ENCODE measurements around the gene NOM1. TPM values are rescaled to one million over a fixed set of nuclear protein-coding genes. Genes with fewer than 3 reads are reported as not detected.

NOM1 gene
- total RNA-seq, 2 donors from 2014 or later, result 12.7 to 21.4 TPM

DNA sequence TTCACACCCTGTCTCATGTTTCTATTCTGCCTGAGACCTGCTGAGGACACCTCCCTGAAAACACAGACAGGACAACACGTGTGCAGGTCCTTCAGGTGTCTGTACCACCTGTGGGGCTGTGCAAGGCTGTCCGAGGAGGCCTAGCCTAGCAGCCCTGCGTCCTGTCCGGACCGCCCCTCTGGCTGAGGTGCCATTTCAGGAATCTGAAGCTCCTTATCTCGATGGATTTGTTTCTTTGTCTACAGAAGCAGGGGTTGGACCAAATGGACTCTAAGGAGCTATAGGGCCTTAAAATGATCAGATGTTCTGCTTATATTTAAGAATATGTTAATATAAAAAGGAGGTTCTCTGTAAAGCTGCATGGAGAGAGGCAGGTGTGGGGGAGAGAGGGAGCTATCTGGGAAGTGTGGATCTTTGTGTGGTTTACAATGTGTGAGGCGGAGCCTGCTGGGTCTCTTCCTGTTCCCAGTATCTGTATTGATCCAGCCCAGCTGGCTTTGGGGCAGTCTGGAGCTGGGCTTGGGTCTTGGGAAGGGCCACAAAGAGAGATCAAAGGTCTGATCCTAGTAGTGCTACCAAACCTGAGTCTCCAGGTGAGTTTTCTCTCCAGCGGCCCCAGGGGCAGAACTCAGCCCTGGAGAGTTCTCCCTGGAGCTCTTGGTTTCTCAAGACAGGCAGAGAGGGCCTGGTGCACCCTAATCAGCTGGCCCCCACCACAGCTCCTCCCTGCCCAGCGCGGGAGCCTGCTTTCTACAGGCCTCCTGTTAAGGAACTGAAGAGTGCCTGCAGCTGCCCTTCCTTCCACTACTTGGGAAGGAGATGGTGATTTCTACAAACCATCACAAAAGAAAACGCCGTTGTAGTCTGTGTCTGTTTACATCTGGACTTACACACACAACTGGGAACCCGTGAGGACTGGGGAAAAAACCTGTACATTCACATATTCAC is 64.4 kb downstream of the NOM1 start:
- H3K9ac ChIP-seq (ENCODE audit: low read depth in 2 of 2, low read length in 2 of 2), result peak overlapping the region in 1 of 2 donors; percentile 26
- no peak overlapping the region for H3K4me3 ChIP-seq
- no peaks in the 10 kb centered on the region for H3K36me3 ChIP-seq
- intact Hi-C loops (cut with DNase I), result no loop called here
- DNase-seq, result no peak
- peaks cover 18% of the 10 kb centered on the region for H3K4me1 ChIP-seq
- TF ChIP-seq, protein P1, sequence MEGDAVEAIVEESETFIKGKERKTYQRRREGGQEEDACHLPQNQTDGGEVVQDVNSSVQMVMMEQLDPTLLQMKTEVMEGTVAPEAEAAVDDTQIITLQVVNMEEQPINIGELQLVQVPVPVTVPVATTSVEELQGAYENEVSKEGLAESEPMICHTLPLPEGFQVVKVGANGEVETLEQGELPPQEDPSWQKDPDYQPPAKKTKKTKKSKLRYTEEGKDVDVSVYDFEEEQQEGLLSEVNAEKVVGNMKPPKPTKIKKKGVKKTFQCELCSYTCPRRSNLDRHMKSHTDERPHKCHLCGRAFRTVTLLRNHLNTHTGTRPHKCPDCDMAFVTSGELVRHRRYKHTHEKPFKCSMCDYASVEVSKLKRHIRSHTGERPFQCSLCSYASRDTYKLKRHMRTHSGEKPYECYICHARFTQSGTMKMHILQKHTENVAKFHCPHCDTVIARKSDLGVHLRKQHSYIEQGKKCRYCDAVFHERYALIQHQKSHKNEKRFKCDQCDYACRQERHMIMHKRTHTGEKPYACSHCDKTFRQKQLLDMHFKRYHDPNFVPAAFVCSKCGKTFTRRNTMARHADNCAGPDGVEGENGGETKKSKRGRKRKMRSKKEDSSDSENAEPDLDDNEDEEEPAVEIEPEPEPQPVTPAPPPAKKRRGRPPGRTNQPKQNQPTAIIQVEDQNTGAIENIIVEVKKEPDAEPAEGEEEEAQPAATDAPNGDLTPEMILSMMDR (IDR thresholded peaks at IDR 0.05), result no peak
- H3K27ac ChIP-seq, result no peak overlapping the region
- peaks cover 55% of the 10 kb centered on the region for H3K27me3 ChIP-seq
- H3K9me3 ChIP-seq, result no peaks in the 10 kb centered on the region

DNA sequence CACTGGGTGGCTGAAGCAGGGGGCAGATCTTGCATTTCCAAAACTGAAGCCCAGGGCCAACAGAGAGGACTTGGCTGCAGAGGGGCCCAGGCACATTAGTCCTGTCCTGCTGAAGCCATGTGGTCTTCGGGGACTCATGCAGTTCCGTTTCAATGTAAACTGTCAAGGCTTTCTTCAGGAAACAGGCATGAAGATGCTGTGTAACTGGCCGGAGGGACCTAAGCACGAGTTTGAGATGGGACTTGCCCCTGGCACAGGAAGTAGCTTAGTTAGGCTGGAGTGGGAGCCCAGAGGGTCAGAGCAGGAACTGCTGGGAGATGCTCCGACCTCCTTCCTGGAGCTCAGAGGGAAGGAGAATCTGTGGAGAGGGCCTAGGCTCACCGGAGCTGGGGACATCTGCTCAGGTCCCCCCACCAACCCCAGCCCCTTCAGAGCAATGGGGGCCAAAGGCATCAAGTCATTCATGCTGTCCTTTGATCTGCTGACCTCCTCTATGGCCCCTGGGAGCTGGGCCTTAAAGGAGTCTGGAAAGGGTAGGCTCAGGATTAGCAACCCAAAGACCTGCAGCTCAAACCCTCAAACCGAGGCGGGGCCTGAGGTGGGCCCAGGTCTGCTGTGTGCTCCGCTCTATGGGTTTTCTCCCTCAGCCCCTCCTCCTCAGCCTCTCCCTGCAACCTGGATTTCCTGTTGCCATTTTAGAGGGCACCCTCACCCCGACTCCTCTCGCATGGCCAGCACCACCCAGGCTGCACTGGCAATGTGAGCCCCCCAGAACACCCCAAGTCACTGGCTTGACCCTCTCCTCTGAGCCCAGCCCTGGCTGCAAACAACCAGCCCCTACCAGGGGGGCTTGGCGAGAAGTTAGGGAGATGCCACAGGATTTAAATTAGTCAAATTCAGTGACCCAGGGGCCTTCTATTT is 65.4 kb downstream of the NOM1 start:
- Histone ChIP-seq H3K9ac (ENCODE audit: low read depth in 2 of 2, low read length in 2 of 2) (no peak overlapping the region), H3K27me3 (peaks cover 58% of the 10 kb centered on the region), H3K4me1 (peaks cover 20% of the 10 kb centered on the region), H3K27ac (no peak overlapping the region), H3K9me3 (no peaks in the 10 kb centered on the region), H3K4me3 (no peak overlapping the region), H3K36me3 (no peaks in the 10 kb centered on the region)
- intact Hi-C loops (cut with DNase I), result no loop called here
- no peak for DNase-seq
- TF ChIP-seq, protein P1 (IDR thresholded peaks at IDR 0.05), result no peak

DNA sequence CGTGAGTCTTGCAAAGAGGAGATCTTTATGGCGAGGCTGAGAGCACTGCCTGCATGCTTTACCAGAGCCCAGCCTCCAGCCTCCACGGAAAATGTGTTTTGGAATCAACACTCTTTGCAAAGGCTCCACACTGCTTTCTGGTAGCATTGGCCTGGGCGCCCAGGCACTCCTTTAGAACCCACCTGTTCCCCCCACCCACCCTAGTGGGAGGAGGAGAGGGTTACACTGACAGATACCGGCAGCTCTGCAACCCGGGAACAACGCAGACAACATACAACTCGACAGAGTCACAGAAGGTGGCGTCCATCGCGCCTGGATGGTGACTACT is 66.5 kb downstream of the NOM1 start:
- Histone ChIP-seq H3K9me3 (no peaks in the 10 kb centered on the region), H3K27me3 (peaks cover 66% of the 10 kb centered on the region), H3K36me3 (no peaks in the 10 kb centered on the region), H3K4me3 (no peak overlapping the region), H3K9ac (ENCODE audit: low read depth in 2 of 2, low read length in 2 of 2) (no peak overlapping the region), H3K4me1 (peaks cover 25% of the 10 kb centered on the region), H3K27ac (no peak overlapping the region)
- intact Hi-C loops (cut with DNase I), result no loop called here
- TF ChIP-seq, protein P1 (IDR thresholded peaks at IDR 0.05), result no peak
- DNase-seq, result no peak

DNA sequence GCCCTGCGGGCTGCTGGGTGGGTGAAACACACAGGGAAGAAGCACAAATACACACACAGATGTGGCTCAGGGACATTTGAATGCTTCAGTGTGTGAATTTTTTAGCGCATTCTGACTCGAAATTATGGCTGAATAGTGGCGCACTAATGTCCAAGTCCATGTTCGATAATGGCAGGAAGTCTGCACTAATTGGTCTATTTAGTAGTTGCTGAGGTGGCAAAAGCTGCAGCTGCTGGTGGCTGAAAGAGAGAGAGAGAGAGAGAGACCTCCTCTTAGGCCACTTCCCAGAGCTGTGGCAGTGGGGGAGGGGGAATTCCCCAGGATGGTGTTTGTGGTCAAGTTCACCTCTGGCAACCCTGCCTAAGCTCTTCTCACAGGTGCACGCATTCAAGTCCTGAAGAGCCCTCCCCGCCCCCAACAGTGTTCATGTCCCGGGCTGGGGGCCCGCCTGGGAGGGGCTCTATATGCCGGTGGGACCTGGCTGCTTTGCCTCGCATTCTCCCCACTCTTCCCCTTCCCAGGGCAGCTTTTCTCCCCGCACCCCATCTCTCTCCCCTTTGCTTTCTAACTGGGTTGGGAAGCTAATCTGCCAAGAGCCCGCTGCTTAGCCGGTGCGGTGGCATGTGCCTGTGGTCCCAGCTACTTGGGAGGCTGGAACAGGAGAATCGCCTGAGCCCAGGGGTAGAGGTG is 67.0 kb downstream of the NOM1 start:
- Histone ChIP-seq H3K4me3 (no peak overlapping the region), H3K9ac (ENCODE audit: low read depth in 2 of 2, low read length in 2 of 2) (no peak overlapping the region), H3K9me3 (no peaks in the 10 kb centered on the region), H3K4me1 (peaks cover 22% of the 10 kb centered on the region), H3K36me3 (no peaks in the 10 kb centered on the region), H3K27me3 (peaks cover 66% of the 10 kb centered on the region), H3K27ac (no peak overlapping the region)
- TF ChIP-seq, protein P1 (IDR thresholded peaks at IDR 0.05), result no peak
- intact Hi-C loops (cut with DNase I), result no loop called here
- peak; percentile 16 for DNase-seq

DNA sequence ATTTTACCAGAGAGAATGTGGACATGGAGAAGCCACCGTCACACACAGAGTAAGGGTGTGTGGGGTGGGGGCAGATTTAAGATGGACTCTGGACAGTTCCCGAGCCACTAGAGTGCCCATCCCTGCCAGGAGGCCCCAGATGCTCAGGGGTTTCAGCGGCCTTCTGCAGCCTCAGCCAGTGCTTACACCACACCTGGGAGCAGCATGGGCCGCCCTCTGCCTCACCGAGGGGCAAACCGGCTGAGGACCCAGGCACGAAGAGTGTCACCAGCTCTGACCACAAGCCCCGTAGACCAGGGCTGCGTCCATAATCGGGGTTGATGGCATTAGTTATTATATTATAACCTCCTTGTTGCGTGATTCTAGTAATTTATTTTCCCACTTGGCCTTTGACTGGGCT is 67.6 kb downstream of the NOM1 start:
- Histone ChIP-seq H3K27me3 (peaks cover 71% of the 10 kb centered on the region), H3K4me1 (peaks cover 23% of the 10 kb centered on the region), H3K9ac (ENCODE audit: low read depth in 2 of 2, low read length in 2 of 2) (no peak overlapping the region), H3K27ac (no peak overlapping the region), H3K36me3 (no peaks in the 10 kb centered on the region), H3K9me3 (no peaks in the 10 kb centered on the region), H3K4me3 (no peak overlapping the region)
- intact Hi-C loops (cut with DNase I), result no loop called here
- DNase-seq, result no peak
- TF ChIP-seq, protein P1 (IDR thresholded peaks at IDR 0.05), result no peak

Data from colonic mucosa (tissue), 4 donors.